GM18505 (cell line): Measurements from ENCODE around the gene HGF.

Experiments
- ATAC-seq: cut with Tn5 transposase; IDR thresholded peaks from one replicate; pipeline ENCODE4 v1.9.1; 2021; ENCODE audit not compliant: unreplicated experiment
- POLR2A ChIP-seq: IDR thresholded peaks from 4 replicates; pipeline ENCODE4 v1.6.1; 2011; ENCODE audit warnings: borderline replicate concordance; ENCODE audit not compliant: insufficient read depth, insufficient read length; ENCODE audit errors: extremely low read depth

The HGF gene

GRCh38 chr7:81669476-81670105 lies 100.3 kb downstream of the HGF start:
- TF ChIP-seq POLR2A, result no peak
- no peak for ATAC-seq

DNA sequence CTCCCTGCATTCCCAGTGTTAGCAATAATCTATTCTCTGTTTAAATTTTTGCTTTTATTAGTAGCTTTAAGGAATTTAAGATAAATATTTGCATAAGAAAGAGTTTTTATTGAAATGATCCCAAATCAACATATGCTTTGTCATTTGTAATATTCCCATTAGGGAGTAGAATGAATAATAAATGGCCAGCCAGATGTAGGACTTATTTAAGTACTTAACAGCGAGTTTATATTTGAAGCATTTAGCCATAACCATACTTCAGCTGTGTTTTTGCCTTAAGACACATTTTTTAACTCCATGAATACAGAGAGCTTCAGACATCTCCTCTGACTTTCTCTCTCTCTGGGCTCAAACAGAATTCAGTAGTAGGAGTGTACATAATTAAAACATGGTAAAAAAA lies 103.6 kb downstream of the HGF start:
- TF ChIP-seq POLR2A, result no peak
- no peak for ATAC-seq

DNA sequence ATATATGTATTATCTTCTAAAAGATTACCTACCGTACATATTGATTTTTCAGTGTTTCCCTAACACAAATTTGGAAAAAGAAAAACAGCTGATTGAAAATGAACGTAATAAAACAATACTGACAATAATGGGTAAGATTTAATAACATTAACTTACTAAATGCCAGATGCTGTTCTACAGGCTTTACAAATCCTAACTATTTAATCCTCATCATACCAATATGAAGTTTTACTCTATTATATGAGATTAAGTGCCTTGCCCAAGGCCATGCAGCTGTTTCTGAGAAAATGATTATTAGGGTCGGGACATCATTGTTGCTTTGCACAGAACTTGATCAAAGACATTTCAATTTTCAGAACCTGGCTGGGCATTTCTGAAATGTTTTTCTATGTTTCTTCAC lies 104.6 kb downstream of the HGF start:
- ATAC-seq, result no peak
- TF ChIP-seq POLR2A, result no peak

- ATAC-seq, result no peak
- TF ChIP-seq POLR2A, result no peak
Measured at GRCh38 chr7:81664304-81664703, 105.5 kb downstream of the HGF start.

GRCh38 chr7:81662531-81662930 lies 107.3 kb downstream of the HGF start:
- TF ChIP-seq POLR2A, result no peak
- ATAC-seq, result no peak

- TF ChIP-seq POLR2A, result no peak
- no peak for ATAC-seq
Measured at GRCh38 chr7:81659697-81660395, 110.0 kb downstream of the HGF start.

DNA sequence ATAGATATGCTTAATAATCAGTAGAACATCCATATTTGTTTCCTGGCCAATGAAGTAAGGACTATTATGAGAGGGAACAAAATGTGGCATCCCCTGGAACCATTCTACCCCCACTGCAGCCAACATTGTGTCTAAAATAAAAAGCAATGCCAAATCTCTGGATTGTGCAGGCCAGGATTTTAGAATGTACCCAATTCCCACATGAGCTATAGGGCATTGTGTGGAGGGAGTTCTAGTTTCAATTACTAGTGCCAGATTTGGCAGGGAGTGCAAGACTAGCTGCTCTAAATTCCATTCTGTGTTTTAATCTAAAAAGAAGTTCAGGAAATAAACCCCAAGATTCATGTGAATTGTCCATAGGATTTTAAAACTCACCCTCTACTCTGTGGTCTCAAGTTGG lies 112.3 kb downstream of the HGF start:
- TF ChIP-seq POLR2A, result no peak
- no peak for ATAC-seq

- no peak for TF ChIP-seq POLR2A
- ATAC-seq, result no peak
Measured at GRCh38 chr7:81655271-81655670, 114.6 kb downstream of the HGF start.

- no peak for ATAC-seq
- no peak for TF ChIP-seq POLR2A
Measured at GRCh38 chr7:81652225-81652624, 117.6 kb downstream of the HGF start.
